Caco-2 (cell line): Measurements from ENCODE around the gene SORBS1. TPM values are rescaled to one million over a fixed set of nuclear protein-coding genes. Genes with fewer than 3 reads are reported as not detected.

Experiments used
- BruUV-seq: library from RNA; stranded (reverse); fragments of 400-500 nt; replicated peaks from 2 replicates; lab custom pipeline; 2021; lab: Mats Ljungman, UMichigan
- CTCF ChIA-PET: fragments of 300-600 bp; sonication (Branson Sonifier 250); formaldehyde crosslinking; loops from one replicate; lab custom pipeline; 2022; ENCODE audit warnings: antibody characterized with exemption; lab: Charles Lee
- POLR2A ChIA-PET: fragments of 300-600 bp; sonication (Branson Sonifier 250); formaldehyde crosslinking; loops from one replicate; lab custom pipeline; 2022; ENCODE audit warnings: antibody characterized with exemption; lab: Charles Lee
- DNase-seq, 2 experiments: peaks; one replicate each; pipeline versions ENCODE4 v3.0.0 to v3.0.0-alpha.2; 2020 to 2022
- H3K27me3 ChIP-seq: replicated peaks from 2 replicates; pipeline ENCODE4 v1.6.0; 2011; ENCODE audit warnings: low read length; ENCODE audit not compliant: control insufficient read depth, insufficient read depth
- H3K36me3 ChIP-seq: 2 replicates; pipeline ENCODE4 v1.5.1; 2011; ENCODE audit warnings: low read length; ENCODE audit not compliant: control insufficient read depth, insufficient read depth
- H3K4me1 ChIP-seq: fragments of 250-450 bp; sonication (Bioruptor Pico); 2 replicates; pipeline ENCODE4 v1.5.1; 2020; ENCODE audit warnings: mild to moderate bottlenecking
- H3K4me3 ChIP-seq: 2 replicates; pipeline ENCODE4 v1.5.1; 2011; ENCODE audit warnings: low read depth, mild to moderate bottlenecking, control low read depth, low read length
- H3K9me3 ChIP-seq: fragments of 250-450 bp; sonication (Bioruptor Pico); 2 replicates; pipeline ENCODE4 v1.5.1; 2020; ENCODE audit warnings: mild to moderate bottlenecking, moderate library complexity
- H3K27ac Mint-ChIP-seq: one replicate; pipeline ENCODE4 v1.8.0; 2022; ENCODE audit warnings: mixed read lengths; ENCODE audit not compliant: unreplicated experiment
- H3K27me3 Mint-ChIP-seq: one replicate; pipeline ENCODE4 v1.8.0; 2022; ENCODE audit warnings: mixed read lengths; ENCODE audit not compliant: insufficient read depth, unreplicated experiment
- H3K36me3 Mint-ChIP-seq: one replicate; pipeline ENCODE4 v1.8.0; 2022; ENCODE audit warnings: mild to moderate bottlenecking, mixed read lengths; ENCODE audit not compliant: insufficient read depth, unreplicated experiment
- H3K4me1 Mint-ChIP-seq: one replicate; pipeline ENCODE4 v1.8.0; 2022; ENCODE audit warnings: low read depth, mixed read lengths; ENCODE audit not compliant: unreplicated experiment
- H3K4me3 Mint-ChIP-seq: one replicate; pipeline ENCODE4 v1.8.0; 2022; ENCODE audit warnings: mild to moderate bottlenecking, moderate library complexity, mixed read lengths; ENCODE audit not compliant: unreplicated experiment
- H3K9me3 Mint-ChIP-seq: one replicate; pipeline ENCODE4 v1.8.0; 2022; ENCODE audit warnings: mixed read lengths; ENCODE audit not compliant: unreplicated experiment
- CTCF ChIP-seq, 2 experiments: fragments of 200-600 bp in 1 of 2; IDR thresholded peaks; 1 replicate in 1 of 2; 2 replicates in 1 of 2; pipeline versions ENCODE4 v1.5.1 to v1.8.0; 2011 to 2022; ENCODE audit warnings: antibody characterized with exemption in 1 of 2, control low read depth in 1 of 2, inconsistent platforms in 1 of 2, low read depth in 1 of 2, low read length in 1 of 2, mild to moderate bottlenecking in 1 of 2, moderate library complexity in 1 of 2; ENCODE audit not compliant: insufficient read depth in 1 of 2, severe bottlenecking in 1 of 2, unreplicated experiment in 1 of 2
- intact Hi-C: fragments of 100-400 bp; cut with micrococcal nuclease; formaldehyde crosslinking; loops from one replicate; pipeline ENCODE4 v1.10.0; 2022; ENCODE audit not compliant: unreplicated experiment
- total RNA-seq: library from RNA; stranded (reverse); gene quantifications from 2 replicates; pipeline ENCODE4 v1.2.3, GENCODE V29; 2022

The SORBS1 gene
- total RNA-seq, 1 experiment from 2014 or later: 39.3 TPM

- H3K27ac Mint-ChIP-seq: no peak overlapping the region
- intact Hi-C loops: no loop called here
- no peak for TF ChIP-seq CTCF (IDR thresholded peaks at IDR 0.05; ENCODE audit: insufficient read depth in 1 of 2, low read depth in 1 of 2, low read length in 1 of 2, severe bottlenecking in 1 of 2, unreplicated experiment in 1 of 2)
- no TSS peak for BruUV-seq
- H3K27me3 ChIP-seq: no peaks in the 10 kb centered on the region
- H3K36me3 Mint-ChIP-seq: no peaks in the 10 kb centered on the region
- H3K36me3 ChIP-seq: no peaks in the 10 kb centered on the region
- CTCF ChIA-PET: no interaction called here
- no peak overlapping the region for H3K4me3 ChIP-seq
- DNase-seq: no peak
- peaks cover 28% of the 10 kb centered on the region for H3K4me1 Mint-ChIP-seq
- no peaks in the 10 kb centered on the region for H3K9me3 ChIP-seq
- peaks cover 60% of the 10 kb centered on the region for H3K4me1 ChIP-seq
- no peak overlapping the region for H3K4me3 Mint-ChIP-seq
- POLR2A ChIA-PET: no interaction called here
- H3K27me3 Mint-ChIP-seq: no peaks in the 10 kb centered on the region
- H3K9me3 Mint-ChIP-seq: no peaks in the 10 kb centered on the region
These were observed 55.0 kb downstream of the SORBS1 start for GRCh38 chr10:95506056-95506737.

GRCh38 chr10:95505641-95506040 is 55.5 kb downstream of the SORBS1 start:
- H3K27me3 Mint-ChIP-seq: no peaks in the 10 kb centered on the region
- no TSS peak for BruUV-seq
- POLR2A ChIA-PET: no interaction called here
- H3K4me1 ChIP-seq: peaks cover 56% of the 10 kb centered on the region
- no peak overlapping the region for H3K27ac Mint-ChIP-seq
- H3K4me3 Mint-ChIP-seq: no peak overlapping the region
- intact Hi-C loops: no loop called here
- no peaks in the 10 kb centered on the region for H3K9me3 Mint-ChIP-seq
- TF ChIP-seq CTCF (IDR thresholded peaks at IDR 0.05; ENCODE audit: insufficient read depth in 1 of 2, low read depth in 1 of 2, low read length in 1 of 2, severe bottlenecking in 1 of 2, unreplicated experiment in 1 of 2): no peak
- H3K4me1 Mint-ChIP-seq: peaks cover 24% of the 10 kb centered on the region
- H3K36me3 ChIP-seq: no peaks in the 10 kb centered on the region
- no peak for DNase-seq
- no peaks in the 10 kb centered on the region for H3K27me3 ChIP-seq
- CTCF ChIA-PET: no interaction called here
- peaks cover 5% of the 10 kb centered on the region for H3K36me3 Mint-ChIP-seq
- no peak overlapping the region for H3K4me3 ChIP-seq
- H3K9me3 ChIP-seq: no peaks in the 10 kb centered on the region

GRCh38 chr10:95505084-95505610 is 56.0 kb downstream of the SORBS1 start:
- H3K27me3 Mint-ChIP-seq: no peaks in the 10 kb centered on the region
- H3K4me1 ChIP-seq: peaks cover 54% of the 10 kb centered on the region

More at GRCh38 chr10:95505084-95505610, 56.0 kb downstream of the SORBS1 start:
- no peak overlapping the region for H3K27ac Mint-ChIP-seq
- peaks cover 24% of the 10 kb centered on the region for H3K4me1 Mint-ChIP-seq
- no TSS peak for BruUV-seq
- no peak for TF ChIP-seq CTCF (IDR thresholded peaks at IDR 0.05; ENCODE audit: insufficient read depth in 1 of 2, low read depth in 1 of 2, low read length in 1 of 2, severe bottlenecking in 1 of 2, unreplicated experiment in 1 of 2)
- POLR2A ChIA-PET: interaction anchor here (2.3 kb wide), 1 partner anchor 30 kb away, joined by 5 read pairs; no protein-coding TSS in a partner anchor
- Histone ChIP-seq H3K4me3 (no peak overlapping the region), H3K27me3 (no peaks in the 10 kb centered on the region), H3K36me3 (no peaks in the 10 kb centered on the region), H3K9me3 (no peaks in the 10 kb centered on the region)
- H3K9me3 Mint-ChIP-seq: no peaks in the 10 kb centered on the region
- CTCF ChIA-PET: no interaction called here
- peaks cover 6% of the 10 kb centered on the region for H3K36me3 Mint-ChIP-seq
- intact Hi-C loops: no loop called here
- DNase-seq: no peak
- no peak overlapping the region for H3K4me3 Mint-ChIP-seq
